GM21528 (cell line): ENCODE measurements around the gene NLRP1.
A peak's percentile ranks its signal among the peaks of the same experiment; 100 is the strongest.

Experiments
- ATAC-seq: cut with Tn5 transposase; IDR thresholded peaks from one replicate; pipeline ENCODE4 v1.9.1; 2021; ENCODE audit warnings: mild to moderate bottlenecking, moderate library complexity; ENCODE audit not compliant: unreplicated experiment, low FRiP score

The NLRP1 gene

GRCh38 chr17:5584383-5585286, at the start of gene NLRP1:
Gene NLRP1 (minus strand): TSS chr17:5584509. CDS start chr17:5583957, 552 bp downstream.
- peak; percentile 85 for ATAC-seq

DNA sequence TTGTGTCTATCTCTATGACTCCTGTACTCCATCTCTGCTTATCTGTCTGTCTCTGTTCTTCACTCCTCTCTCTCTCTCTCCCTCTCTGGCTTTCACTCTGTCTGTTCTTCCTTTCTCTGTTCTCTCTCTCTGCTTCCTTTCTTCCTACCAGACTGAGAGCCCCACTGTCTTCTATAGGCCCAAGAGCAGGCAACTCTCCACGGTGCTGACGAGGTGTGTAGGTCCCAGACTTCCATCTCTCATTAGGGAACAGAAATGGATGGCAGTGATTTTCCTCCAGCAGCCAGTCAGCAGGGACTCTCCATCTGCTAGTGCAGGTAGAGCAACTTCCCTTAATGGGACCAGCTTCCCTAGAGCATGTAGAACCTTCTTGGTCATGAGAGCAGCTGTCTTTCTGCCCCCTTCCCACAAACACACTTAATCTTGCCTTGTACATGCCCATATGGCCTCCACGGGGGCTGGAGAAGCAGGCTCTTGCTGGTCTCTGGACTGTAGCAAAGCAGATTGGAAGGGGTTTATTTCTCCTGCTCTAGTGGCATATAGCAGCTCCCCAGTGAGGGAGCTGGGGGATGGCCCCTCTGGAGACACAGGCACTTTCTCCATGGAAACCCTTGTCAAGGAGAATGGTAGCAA, 47.8 kb upstream of the NLRP1 start:
- no peak for ATAC-seq

DNA sequence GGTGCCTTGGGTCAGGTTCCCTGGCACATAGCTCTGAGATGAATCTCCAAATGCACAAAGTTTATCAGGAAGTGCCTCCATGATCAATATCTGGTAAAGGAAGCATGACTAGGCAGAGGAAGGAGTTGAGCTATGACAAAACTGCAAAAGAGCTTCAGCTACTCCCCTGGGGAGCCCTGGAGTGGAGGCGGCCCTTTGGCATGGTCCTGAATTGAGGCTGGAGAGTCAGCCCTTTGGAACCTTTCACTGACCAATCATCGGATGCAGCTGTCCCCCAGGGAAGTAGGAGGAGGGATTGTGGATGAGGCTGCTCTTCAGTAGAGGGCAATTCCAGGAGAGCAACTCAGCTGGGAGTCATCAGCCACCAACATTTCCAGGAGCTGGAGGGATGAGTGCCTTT, 46.1 kb upstream of the NLRP1 start:
- ATAC-seq: no peak

GRCh38 chr17:5629128-5629527, 44.8 kb upstream of the NLRP1 start:
- no peak for ATAC-seq

DNA sequence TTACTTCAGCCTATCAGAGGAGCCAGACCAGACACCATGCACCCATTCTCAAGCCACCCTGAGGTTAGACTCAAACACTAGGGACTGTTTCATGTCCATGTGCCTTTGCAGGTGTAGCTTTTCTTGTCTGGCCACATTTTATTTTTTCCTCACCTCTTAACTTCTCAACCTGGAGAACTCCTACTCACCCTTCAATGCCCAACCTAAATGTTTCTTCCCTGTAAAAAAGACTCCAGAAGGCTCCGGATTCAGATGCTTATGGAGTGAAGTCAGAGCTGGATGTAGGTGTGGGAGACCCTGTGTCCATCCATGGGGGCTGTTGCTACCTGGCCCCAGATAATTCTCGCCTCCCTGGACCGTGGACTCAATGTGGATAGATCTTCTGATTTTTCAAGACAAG, 44.0 kb upstream of the NLRP1 start:
- no peak for ATAC-seq

GRCh38 chr17:5624211-5624610, 39.9 kb upstream of the NLRP1 start:
- ATAC-seq: no peak

DNA sequence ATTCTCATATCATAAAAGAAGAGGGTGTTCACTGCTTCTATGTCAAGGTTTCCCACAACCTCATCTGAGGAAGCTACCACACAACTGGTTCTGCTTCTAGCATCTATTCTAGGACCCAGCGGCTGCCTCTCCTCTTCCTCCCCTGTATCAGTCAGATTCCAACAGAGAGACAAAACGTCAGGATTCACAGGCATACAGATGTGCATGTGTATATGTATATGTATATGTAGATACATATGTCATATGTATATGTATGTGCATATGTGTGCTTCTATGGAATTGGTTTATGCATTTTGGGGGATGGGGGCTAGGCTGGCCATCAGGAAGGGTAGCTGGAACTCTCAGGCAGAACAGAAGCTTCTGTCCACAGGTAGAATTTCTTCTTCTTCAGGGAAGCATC, 37.4 kb upstream of the NLRP1 start:
- ATAC-seq: no peak

DNA sequence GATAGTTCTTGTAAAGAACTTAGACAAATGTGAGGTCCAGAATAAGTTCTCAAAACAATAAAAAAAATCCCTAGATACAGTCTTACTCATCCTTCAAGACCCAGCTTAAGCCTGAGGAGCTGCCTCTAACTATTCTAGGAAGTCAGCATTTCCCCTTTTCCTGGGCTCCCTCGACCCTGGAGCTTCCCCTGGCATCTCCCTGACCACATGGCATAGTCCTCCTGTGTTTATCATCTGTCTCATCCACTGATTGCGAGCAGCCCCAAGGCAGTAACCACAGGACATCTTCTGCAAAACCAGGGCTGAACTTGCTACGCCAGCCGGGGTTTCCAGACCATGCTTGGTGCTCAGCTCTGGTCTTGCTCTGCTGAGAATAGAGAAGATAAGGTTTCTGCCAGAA, 36.7 kb upstream of the NLRP1 start:
- ATAC-seq: no peak

- no peak for ATAC-seq
These were observed 34.9 kb upstream of the NLRP1 start for GRCh38 chr17:5619088-5619740.

DNA sequence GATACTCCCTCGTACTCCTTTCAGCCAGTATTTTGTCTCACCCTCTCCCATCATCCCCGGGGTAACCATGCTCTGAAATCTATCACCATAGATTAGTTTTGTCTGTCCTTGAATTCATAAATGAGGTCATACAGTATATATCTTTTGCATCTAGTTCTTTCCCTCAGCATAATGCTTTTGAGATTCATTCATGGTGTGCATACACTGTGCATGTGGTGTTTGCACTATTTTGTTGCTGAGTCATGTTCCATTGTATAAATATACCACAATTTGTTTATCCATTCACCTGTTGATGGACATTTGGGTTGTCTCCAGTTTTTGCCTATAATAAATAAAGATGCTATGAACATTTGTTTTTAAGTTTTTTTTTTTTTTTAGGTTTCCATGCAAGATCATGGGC, 34.2 kb upstream of the NLRP1 start:
- ATAC-seq: no peak

DNA sequence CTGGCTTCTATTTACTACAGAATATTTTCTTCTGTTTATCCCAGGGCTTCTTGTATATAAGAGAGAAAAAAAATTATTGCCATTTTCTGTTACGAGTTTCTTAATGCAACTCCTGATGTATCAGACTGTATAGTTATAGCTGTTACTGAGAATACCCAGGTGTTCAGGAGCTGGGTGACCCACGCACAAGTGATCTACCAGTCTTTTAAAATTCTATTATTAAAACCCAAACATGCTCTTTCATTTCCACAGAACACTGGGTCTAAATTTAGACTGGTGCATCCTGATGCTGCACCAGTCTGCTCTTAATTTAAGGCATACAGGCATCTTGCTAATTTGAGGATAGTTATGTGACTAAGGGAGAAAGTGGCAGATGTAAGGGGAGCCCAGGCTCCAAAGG, 31.2 kb upstream of the NLRP1 start:
- no peak for ATAC-seq

- ATAC-seq: no peak
These were observed 26.6 kb upstream of the NLRP1 start for GRCh38 chr17:5610956-5611355.

DNA sequence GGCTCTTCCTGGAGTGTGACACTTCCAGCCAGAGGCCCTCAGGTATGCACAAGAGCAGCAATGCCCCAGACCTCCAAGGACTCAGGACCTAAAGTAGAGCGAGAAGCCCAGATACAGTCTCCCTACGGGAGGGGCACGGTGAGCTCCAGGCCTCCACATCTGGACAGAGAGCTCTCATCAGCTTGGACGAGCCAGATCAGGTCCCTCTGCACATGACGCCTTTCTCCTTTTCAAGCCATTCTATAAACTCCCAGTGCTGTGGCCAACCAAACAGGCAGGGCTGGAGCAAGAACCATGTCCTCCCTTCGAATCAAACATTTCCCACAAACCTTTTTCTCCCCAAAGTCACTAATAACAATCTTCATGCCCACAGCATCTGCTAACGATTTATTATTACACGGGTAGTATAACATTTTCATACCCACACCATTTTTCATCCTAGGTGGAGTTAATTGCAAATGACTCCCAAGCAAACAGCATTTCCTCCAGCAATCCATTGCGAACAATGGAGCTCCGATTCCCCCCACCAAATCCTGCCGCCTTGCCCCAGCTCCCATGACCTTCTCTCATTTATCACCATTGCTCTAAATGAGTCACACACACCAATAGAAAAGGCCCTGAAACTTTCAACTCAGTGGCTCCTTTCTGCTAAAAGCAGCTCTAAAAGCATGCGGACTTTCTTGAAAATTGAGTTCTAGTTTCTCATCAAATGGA, 24.2 kb upstream of the NLRP1 start:
- no peak for ATAC-seq

GRCh38 chr17:5607946-5608345, 23.6 kb upstream of the NLRP1 start:
- ATAC-seq: no peak

- ATAC-seq: no peak
These were observed 21.1 kb upstream of the NLRP1 start for GRCh38 chr17:5605452-5605851.

DNA sequence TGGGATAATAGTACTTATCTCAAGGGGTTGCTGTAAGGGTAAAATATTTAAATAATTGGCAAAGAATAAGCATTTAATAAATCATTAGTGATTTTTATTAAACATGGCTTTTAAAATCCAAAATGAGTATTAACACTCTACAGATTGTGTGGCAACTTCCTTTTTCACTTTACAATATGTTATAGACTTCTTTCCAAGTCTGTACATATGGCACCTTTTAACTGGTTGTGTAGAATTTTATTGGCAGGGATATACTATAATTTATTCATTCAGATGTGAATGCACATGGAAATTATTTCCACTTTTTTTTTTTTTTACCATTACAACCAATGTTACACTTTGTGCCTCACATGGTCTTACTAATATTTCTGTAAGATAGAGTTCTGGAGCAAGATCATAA, 15.7 kb upstream of the NLRP1 start:
- no peak for ATAC-seq

- ATAC-seq: no peak
These were observed 14.1 kb upstream of the NLRP1 start for GRCh38 chr17:5598457-5598856.

DNA sequence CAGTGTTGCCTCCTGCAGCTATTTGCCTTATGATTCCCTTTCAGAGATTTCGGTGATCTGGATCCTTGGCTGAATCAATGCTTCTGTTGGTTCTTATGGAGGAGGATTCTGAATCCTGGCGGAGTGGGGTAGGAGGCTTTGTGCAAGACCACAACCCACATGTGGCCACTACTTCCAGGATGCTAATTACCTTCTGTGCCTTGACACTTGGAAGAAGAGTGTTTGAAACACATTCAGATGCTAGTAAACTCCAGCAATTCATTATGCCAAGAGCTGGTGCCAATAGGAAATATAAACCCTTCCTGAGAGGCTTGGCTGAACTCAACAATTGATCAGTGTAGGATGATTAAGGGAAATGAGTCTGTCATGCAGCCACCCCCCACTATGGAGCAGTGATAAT, 12.1 kb upstream of the NLRP1 start:
- no peak for ATAC-seq

DNA sequence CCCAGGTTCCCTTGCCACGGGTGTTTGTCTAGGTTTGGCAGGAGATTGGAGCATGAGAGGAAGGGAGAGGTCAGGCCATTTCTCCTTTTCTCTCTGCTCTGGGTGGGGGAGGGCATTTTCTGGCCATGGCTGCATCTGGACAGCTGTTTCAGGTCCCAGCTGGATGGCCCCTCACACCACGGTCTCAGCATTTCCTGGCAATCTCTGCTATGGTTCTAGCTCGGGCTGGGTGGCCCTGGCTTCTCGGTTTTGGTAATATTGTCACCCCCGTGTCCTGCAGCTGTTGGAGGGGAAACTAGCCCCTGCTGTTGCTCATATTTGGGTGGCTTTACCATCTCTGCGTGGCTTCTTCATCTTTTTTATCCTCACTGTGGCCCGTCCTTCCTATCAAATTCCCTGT, 11.5 kb upstream of the NLRP1 start:
- no peak for ATAC-seq

GRCh38 chr17:5592382-5592781, 8.1 kb upstream of the NLRP1 start:
- no peak for ATAC-seq

- no peak for ATAC-seq
These were observed 7.7 kb upstream of the NLRP1 start for GRCh38 chr17:5591966-5592365.
